Body of pancreas (tissue), 4 donors: Measurements from ENCODE around the gene NUP210. TPM values are rescaled to one million over a fixed set of nuclear protein-coding genes. Genes with fewer than 3 reads are reported as not detected.

ENCODE experiments used
- ATAC-seq: fragments of 150-250 bp; one replicate; pipeline ENCODE4 v1.9.1; 2016
- DNase-seq, 4 donors: peaks; one replicate each; pipeline ENCODE4 v3.0.0-alpha.2; 2019
- H3K27ac ChIP-seq, 4 donors: fragments of 200-600 bp; sonication (generic); 1 replicate in 3 of 4; 2 replicates in 1 of 4; pipeline versions ENCODE4 v1.5.1 to v1.6.1; 2016 to 2019; ENCODE audit warnings: mild to moderate bottlenecking in 1 of 4, mixed read lengths in 1 of 4, moderate library complexity in 1 of 4
- H3K27me3 ChIP-seq, 2 donors: fragments of 200-600 bp; sonication (generic); one replicate each; pipeline ENCODE4 v1.6.0; 2016; ENCODE audit warnings: mild to moderate bottlenecking in 1 of 2
- H3K36me3 ChIP-seq, 2 donors: fragments of 200-600 bp; sonication (generic); replicated peaks in 1 of 2; 2 replicates each; pipeline ENCODE4 v1.5.1; 2016; ENCODE audit warnings: low read depth in 2 of 2; ENCODE audit not compliant: insufficient read depth in 1 of 2
- H3K4me1 ChIP-seq: fragments of 200-600 bp; sonication (generic); one replicate; pipeline ENCODE4 v1.6.0; 2016
- H3K4me3 ChIP-seq, 2 donors: fragments of 200-600 bp; sonication (generic); 1 replicate in 1 of 2; 2 replicates in 1 of 2; pipeline ENCODE4 v1.5.1; 2016 to 2019
- H3K9me3 ChIP-seq, 3 donors: fragments of 200-600 bp; sonication (generic); 1 replicate in 2 of 3; 2 replicates in 1 of 3; pipeline ENCODE4 v1.5.1; 2016
- CTCF ChIP-seq, 7 experiments: fragments of 450-650 bp in 4 of 7; fragments of 200-600 bp in 3 of 7; sonication (generic) in 3 of 7; IDR thresholded peaks; one replicate each; pipeline ENCODE4 v1.5.1; 2016 to 2019; ENCODE audit warnings: antibody characterized with exemption in 7 of 7
- POLR2A ChIP-seq, 3 donors: fragments of 450-650 bp; IDR thresholded peaks; one replicate each; pipeline ENCODE4 v1.6.1; 2016; ENCODE audit warnings: antibody characterized with exemption in 3 of 3, mild to moderate bottlenecking in 2 of 3
- WGBS, 2 donors: methylation state at CpG; one replicate each; pipeline ENCODE4 v1.1.5; 2017; 5-methylcytosine and 5-hydroxymethylcytosine counted together
- intact Hi-C: fragments of 100-400 bp; cut with DNase I; formaldehyde crosslinking; loops from one replicate; pipeline ENCODE4 v1.15.1; 2023
- total RNA-seq, 2 donors: library from RNA; depleted of rRNA; stranded (reverse); fragments of >200 nt; gene quantifications; one replicate each; pipeline ENCODE4 v1.1.0, GENCODE V29; 2016

Gene NUP210
- total RNA-seq, 2 donors from 2014 or later = 16.3 to 19.1 TPM

- no peak overlapping the region for H3K4me3 ChIP-seq
- ATAC-seq (no peak), DNase-seq (no peak)
- no peak overlapping the region for H3K27ac ChIP-seq
- no peak for TF ChIP-seq CTCF (IDR thresholded peaks at IDR 0.05)
- TF ChIP-seq POLR2A (IDR thresholded peaks at IDR 0.05) = no peak
- 58 to 76% methylated on average over 9 to 11 of the region's 11 CpGs for WGBS, 2 donors
- peaks cover 0 to 5% of the 10 kb centered on the region in 2 donors for H3K36me3 ChIP-seq
- H3K9me3 ChIP-seq = no peaks in the 10 kb centered on the region
- no peaks in the 10 kb centered on the region for H3K4me1 ChIP-seq
- intact Hi-C loops = no loop called here
- H3K27me3 ChIP-seq = no peaks in the 10 kb centered on the region
Observed at GRCh38 chr3:13393427-13394360, 26.4 kb downstream of the NUP210 start.

DNA sequence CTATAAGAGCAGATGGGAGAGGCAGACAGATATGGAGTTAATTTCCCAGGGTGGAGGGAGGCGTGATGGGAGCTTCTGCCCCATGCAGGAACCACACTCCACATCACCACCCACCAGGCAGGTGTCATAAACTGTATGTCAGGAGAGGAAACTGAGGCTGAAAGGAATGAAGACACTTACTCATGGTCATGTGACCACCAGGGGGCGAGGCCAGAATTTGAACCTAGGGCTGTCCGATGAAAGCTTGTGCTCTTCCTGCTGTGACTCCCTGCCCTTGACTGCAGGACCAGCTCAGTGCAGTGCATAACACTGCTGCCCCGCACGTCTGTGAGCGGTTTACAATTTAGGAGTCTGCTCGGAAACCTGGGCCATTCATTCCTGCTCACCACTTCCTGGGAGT, 28.8 kb downstream of the NUP210 start:
- Histone ChIP-seq H3K4me3 (no peak overlapping the region), H3K27me3 (no peaks in the 10 kb centered on the region), H3K9me3 (no peaks in the 10 kb centered on the region), H3K36me3 (peaks cover 0 to 10% of the 10 kb centered on the region in 2 donors), H3K4me1 (no peaks in the 10 kb centered on the region), H3K27ac (no peak overlapping the region)
- intact Hi-C loops = no loop called here
- no peak for ATAC-seq
- TF ChIP-seq CTCF (IDR thresholded peaks at IDR 0.05) = peak in 3 of 7 experiments; percentile 10 to 17 (median 13)
- TF ChIP-seq POLR2A (IDR thresholded peaks at IDR 0.05) = no peak
- WGBS, 2 donors = 88 to 92% methylated on average over 7 of the region's 7 CpGs
- no peak for DNase-seq

DNA sequence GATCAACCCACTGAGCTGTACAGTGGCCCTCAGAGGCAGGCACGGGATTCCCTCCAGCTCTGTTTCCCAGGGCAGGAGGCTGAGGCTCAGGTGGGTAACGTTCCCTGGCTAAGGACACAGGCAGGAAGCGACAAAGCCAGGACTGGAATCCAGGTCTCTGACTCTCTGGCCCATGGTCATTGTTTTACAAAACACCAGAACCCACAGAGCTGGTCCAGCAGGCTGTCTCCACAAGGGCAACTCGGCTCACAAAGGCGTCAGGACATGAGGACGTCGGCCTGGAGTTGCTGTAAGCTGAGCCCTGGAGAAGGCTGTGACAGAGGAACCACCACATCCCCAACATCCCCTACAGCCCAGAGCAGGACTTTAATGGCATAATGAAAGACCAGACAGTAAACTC, 30.7 kb downstream of the NUP210 start:
- no peaks in the 10 kb centered on the region for H3K4me1 ChIP-seq
- WGBS, 2 donors = 86 to 91% methylated on average over 4 to 7 of the region's 7 CpGs
- H3K9me3 ChIP-seq = no peaks in the 10 kb centered on the region
- DNase-seq = no peak
- H3K27me3 ChIP-seq = no peaks in the 10 kb centered on the region
- peaks cover 0 to 13% of the 10 kb centered on the region in 2 donors for H3K36me3 ChIP-seq
- no peak overlapping the region for H3K4me3 ChIP-seq
- TF ChIP-seq POLR2A (IDR thresholded peaks at IDR 0.05) (no peak), CTCF (IDR thresholded peaks at IDR 0.05) (no peak)
- no peak overlapping the region for H3K27ac ChIP-seq
- ATAC-seq = no peak
- intact Hi-C loops = no loop called here

DNA sequence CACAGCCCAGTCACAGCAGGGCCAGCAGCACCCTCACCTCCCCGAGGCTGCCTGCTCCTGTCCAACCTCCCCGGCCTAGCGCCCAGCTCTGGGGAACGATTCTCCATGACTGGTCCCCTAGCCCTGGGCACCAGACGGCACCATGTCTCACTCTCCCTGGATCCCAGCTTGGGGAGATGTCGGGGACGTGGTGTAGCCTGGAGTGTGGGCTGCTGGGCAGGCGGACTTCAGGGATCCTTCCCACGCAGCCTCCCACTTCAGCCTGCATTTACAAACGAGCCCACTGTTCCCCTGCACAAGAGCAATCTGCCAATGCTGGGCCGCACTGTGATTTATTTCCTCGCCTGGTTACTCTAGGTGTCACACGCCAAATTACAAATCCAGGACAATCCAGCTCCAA, 31.3 kb downstream of the NUP210 start:
- intact Hi-C loops = no loop called here
- TF ChIP-seq CTCF (IDR thresholded peaks at IDR 0.05) = no peak
- no peak for TF ChIP-seq POLR2A (IDR thresholded peaks at IDR 0.05)
- no peak for DNase-seq
- no peak overlapping the region for H3K4me3 ChIP-seq
- H3K36me3 ChIP-seq = peaks cover 0 to 13% of the 10 kb centered on the region in 2 donors
- no peak overlapping the region for H3K27ac ChIP-seq
- no peaks in the 10 kb centered on the region for H3K4me1 ChIP-seq
- no peaks in the 10 kb centered on the region for H3K27me3 ChIP-seq
- 92 to 93% methylated on average over 12 to 13 of the region's 13 CpGs for WGBS, 2 donors
- H3K9me3 ChIP-seq = no peaks in the 10 kb centered on the region
- no peak for ATAC-seq
